ENCODE measurements around the gene OR4F6.
"Not testable (repeated sequence)": the region's sequence is repeated elsewhere in the genome, so short reads cannot be mapped to it uniquely, and the experiment has no call there.

The OR4F6 gene, protein sequence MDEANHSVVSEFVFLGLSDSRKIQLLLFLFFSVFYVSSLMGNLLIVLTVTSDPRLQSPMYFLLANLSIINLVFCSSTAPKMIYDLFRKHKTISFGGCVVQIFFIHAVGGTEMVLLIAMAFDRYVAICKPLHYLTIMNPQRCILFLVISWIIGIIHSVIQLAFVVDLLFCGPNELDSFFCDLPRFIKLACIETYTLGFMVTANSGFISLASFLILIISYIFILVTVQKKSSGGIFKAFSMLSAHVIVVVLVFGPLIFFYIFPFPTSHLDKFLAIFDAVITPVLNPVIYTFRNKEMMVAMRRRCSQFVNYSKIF

GRCh38 chr15:101803209-101803608, at the start of gene OR4F6:
TSS of gene OR4F6 (plus strand) at chr15:101803509. CDS start at chr15:101805720, 2,211 bp downstream.
- no peak for DNase-seq

DNA sequence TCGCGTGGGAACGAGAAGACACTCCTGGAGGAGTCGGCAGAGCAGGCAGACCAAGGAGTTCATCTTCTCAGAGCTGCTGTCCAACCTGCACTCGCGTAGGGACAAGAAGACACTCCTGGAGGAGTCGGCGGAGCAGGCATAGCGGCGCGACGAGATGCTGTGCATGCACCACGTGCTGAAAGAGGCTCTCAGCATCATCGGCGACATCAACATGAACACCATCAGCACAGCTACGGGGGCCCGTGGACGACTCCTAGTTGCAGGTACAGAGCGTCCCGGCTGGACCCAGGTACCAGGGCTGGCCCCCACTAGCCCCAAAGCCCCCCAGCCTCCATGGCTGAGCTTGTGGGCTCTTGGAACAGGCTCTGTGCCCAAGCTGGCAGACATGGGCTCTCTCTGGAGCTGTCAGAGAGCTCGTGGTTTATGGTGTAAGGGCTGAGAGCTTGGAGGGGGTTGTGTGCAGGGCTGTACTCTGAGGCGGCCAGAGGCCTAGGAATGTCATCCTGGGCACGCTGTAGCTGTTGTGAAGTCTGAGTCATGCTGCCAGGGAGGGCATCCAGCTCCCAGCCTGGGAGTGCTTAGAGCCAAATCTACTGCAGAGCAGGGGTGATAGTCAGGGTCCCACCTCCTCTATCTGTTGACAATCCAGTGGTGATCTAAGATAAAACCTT, 38.5 kb upstream of the OR4F6 start:
- DNase-seq = not testable (repeated sequence)

GRCh38 chr15:101765340-101765671, 38.0 kb upstream of the OR4F6 start:
- DNase-seq = not testable (repeated sequence)

- no peak for DNase-seq
These were observed 37.4 kb upstream of the OR4F6 start for GRCh38 chr15:101765772-101766456.

GRCh38 chr15:101767083-101767640, 36.1 kb upstream of the OR4F6 start:
- DNase-seq = not testable (repeated sequence)

DNA sequence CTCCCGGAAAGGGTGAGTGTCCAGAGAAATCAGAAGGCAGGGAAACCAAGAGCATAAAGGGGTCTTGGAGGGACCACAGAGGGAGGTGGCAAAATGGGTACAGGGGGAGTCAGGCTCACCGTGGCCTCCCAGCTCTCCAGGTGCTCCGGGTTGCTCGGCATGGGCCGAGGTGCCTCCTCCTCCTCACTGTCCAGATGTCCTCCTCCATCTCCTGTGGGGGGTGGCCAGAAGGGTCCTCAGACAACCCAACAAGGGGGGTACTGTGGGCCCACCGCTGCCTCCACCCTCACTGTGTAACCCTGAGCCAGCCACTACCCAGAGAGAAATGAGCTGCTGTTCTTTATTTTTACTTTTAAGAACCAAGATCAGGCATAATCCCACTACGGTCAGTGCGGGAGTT, 30.4 kb upstream of the OR4F6 start:
- DNase-seq = no peak

DNA sequence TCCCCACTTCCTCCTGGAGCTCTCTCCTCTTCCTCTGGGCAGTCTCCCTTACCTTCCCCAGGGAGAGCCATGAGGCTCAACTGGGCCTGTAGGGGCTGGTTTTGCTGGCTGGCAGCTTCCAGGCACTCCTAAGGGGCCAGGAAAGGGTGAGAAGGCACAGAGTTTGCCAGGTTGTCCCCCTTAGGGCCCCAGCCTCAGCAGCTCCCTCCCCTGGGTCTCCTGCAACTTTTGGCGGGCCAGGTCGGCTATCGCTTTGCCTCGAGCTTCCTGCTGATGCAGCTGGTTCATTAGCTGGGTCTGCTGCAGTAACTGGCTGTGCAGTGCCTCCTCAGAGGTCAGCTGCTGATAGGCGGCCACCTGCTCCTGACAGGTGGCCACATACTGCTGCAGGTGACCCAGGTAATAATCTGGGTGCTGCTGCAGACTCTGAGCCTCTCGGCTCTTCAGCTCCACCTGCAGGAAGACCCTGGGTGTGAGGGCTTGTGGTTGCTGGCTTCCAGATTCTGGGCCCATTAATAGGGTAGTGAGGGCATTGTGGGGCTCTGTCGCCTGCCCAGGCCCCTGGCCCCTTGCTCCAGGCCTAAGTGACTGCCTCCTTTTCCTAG, 29.7 kb upstream of the OR4F6 start:
- DNase-seq = no peak

DNA sequence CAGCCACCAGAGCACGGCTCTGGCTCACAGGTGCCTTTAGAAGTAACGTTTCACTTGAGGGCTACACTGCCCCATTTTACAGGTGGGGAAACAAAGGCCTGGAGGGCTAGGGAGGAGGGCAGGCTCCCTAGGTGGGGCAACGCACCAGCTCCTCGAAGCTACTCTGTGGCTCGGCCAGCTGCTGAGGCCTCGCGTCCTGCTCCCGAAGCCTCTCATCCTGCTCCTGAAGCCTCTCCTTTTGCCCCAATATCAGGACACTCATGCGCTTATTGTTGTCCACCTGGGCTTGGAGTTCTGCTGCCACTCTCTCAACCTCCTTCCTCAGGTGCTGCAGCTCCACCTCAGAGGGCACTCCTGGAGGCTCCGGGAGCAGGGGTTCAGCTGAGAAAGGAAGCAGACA, 28.2 kb upstream of the OR4F6 start:
- DNase-seq = no peak

DNA sequence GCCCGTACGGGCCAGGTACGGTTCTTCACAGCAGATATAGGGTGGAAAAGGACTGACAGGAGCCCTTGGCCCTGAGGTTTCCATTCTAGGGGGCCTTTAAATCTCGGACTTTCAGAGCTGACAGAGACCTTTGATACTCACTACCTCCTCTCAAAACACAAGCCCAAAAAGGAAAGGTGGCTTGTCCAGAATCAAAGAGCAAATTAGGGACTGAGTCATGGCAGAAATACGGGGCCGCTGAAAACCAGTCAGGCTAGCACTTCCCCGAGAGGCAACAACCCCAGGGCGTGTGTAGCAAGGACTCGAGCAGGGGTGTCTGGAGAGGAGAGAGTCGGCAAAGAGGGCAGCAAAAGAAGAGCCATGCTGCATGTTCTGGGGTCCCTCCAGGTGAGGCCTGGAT, 24.7 kb upstream of the OR4F6 start:
- not testable (repeated sequence) for DNase-seq

- DNase-seq = not testable (repeated sequence)
These were observed 23.1 kb upstream of the OR4F6 start for GRCh38 chr15:101780225-101780624.

DNA sequence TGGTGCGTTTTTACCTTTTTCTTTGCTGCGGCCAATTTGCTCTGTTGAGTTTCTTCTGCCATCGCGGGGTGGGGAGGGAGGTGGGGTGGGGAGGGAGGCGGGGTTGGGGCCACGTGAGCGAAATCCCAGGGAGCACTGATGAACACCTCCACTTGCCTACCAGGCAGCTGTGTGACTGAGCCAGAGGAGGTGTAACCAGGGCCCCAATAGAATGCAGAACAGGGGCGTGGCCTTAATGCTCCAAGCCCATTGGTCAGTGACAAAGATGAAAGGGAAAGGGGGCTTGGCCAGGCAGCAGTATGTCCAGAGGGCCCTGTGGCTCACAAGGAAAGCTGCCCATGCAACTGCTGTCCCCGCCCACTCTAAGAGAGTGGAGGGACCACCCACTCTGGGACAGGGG, 21.4 kb upstream of the OR4F6 start:
- no peak for DNase-seq

DNA sequence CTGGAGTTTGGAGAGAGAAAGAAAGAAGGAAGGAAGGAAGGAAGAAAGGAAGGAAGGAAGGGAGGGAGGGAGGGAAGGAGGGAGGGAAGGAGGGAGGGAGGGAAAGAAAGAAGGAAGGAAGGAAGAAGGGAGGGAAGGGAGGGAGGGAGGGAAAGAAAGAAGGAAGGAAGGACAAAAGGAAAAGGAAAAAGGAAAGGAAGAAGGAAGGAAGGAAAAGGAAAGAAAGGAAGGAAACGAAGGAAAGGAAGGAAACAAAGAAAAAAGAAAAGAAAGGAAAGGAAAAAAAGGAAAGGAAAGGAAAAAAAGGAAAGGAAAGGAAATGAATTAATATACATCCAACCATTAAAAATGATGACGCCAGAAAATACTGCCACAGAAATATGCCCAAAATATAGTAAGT, 18.7 kb upstream of the OR4F6 start:
- no peak for DNase-seq

GRCh38 chr15:101786422-101786821, 16.9 kb upstream of the OR4F6 start:
- not testable (repeated sequence) for DNase-seq

DNA sequence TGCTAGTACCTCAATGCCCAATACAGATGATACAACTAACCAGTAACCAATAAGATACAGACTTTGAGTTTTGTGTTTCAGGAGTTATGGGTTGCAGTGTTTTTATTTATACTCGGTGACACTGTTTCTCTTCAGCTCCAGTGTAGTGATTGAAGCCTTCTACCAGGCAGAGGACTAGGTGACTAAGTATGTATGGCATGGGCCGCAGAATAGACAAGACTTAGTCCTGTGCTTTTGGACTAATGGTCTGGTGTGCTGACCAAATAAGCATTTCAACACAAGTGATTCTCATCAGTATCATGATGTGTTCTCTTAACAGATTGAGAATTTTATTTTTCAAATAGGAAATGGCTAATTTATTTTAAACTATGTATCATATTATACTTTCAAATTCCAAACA, 15.3 kb upstream of the OR4F6 start:
- DNase-seq = not testable (repeated sequence)

GRCh38 chr15:101788503-101789269, 14.6 kb upstream of the OR4F6 start:
- DNase-seq = not testable (repeated sequence)

DNA sequence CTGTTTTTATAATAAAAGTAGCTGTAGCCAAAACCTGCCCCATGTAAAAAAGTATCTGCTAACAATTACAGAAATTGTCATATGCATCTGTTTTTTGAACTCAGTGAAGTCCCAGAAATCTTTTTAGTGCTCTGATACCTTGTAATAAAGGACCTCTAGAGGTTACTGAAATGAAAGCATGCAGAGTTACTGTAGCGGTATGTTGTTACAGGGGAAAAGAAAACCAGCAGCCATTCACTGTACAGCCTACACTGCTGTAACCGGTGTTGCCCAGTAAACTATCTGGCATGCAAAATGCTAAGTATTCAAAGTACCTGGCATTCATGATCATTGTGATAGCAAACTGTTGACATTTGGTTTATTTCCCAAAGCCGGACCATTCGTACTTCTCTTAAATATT, 12.6 kb upstream of the OR4F6 start:
- not testable (repeated sequence) for DNase-seq

DNA sequence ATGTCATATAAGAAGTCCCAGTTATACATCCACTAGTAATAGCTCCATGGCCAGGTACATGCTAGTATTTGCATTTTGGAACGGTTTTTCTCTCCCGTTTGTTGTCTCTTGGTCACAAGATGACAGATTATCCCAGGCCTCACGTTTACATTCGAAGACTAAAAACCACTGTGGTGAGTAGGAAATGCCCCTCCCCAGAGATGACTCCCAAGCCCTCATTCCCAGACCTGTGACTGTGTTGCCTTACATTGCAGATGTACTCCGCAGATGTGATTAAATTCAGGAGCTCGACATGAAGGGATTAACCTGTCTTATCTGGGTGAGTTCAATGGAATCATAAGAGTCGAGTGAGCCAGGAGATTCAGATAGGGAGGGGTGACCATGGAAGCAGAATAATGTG, 9.3 kb upstream of the OR4F6 start:
- not testable (repeated sequence) for DNase-seq

DNA sequence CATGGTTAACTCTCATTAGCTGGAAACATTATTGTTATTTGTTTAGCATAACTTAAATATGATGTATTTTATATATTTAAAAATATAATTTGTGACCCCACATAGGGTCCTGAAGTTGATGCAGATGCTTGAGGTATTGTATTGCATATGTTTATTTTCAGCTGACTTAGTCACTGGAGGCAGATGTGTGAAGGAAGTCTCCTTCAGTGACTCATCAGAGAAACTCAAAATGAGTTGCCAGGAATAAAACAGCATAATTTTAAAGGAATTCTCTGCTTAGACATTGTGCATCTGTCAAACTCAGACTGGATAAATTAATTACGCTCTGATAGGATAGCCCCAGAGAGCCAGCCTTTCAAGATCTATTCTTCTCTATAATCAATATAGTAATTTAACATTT, 7.9 kb upstream of the OR4F6 start:
- DNase-seq = no peak

DNA sequence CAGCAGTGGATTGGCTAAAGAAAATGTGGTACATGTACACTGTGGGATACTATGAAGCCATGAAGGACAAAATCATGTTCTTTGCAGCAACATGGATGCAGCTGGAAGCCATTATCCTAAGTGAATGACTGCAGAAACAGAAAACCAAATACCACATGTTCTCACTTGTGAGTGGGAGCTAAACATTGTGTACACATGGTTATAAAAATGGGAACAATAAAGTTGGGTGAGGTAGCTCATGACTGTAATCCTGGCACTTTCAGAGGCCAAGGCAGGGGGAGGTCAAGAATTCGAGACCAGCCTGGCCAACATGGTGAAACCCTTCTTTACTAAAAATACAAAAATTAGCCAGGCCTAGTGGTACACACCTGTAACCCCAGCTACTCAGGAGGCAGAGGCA, 3.6 kb upstream of the OR4F6 start:
- DNase-seq = no peak

- no peak for DNase-seq
These were observed 2.3 kb upstream of the OR4F6 start for GRCh38 chr15:101801048-101801447.

DNA sequence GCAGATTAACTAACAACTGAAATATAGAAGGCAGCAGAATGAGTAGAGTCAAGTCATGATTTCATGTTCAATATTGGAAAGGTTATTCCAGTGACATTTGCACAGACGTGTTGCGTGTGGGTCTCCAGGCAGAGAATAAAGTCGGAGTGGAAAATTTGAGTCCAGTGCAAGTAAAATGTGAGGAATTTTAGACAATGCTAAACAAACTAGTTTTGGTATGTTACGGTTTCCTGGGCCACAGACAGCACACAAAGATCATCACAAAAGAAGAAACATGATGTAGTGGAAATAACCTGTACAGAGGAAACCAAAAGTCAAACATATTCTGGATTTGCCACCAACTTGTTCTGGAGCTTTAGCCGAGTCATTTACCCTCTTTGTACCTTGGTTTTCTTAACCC, 367 bp downstream of the OR4F6 start:
- no peak for DNase-seq

GRCh38 chr15:101804375-101804774, 1.1 kb downstream of the OR4F6 start:
- DNase-seq = no peak

DNA sequence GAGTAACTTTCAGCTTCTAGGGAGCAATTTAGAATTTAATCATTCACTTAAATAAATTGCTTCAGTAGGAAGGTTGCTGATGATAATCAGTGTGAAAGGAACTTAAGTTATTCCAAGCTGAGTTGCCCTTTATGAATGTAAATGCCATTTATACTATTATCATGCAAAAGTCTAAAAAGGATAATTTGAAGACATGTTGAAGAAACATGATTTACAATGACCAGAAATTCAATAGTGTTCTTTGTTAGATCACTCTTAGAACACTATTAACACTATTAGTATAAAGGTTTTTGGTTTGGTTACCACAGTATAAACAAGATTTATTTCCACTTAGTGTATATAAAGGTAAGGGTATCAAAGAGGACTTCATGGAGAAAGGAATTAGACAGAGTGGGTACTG, 1.6 kb downstream of the OR4F6 start:
- DNase-seq = no peak
